Ishikawa (cell line): Measurements from ENCODE around the gene UGGT1.

Source experiments
- CEBPB ChIP-seq: IDR thresholded peaks from 2 replicates; pipeline ENCODE4 v1.6.1; 2012
- EP300 ChIP-seq: IDR thresholded peaks from 2 replicates; pipeline ENCODE4 v1.6.1; 2012; ENCODE audit warnings: borderline replicate concordance
- FOXM1 ChIP-seq: IDR thresholded peaks from 2 replicates; pipeline ENCODE4 v1.6.1; 2012; ENCODE audit warnings: low read depth, borderline replicate concordance
- NFIC ChIP-seq: IDR thresholded peaks from 2 replicates; pipeline ENCODE4 v1.6.1; 2012
- RAD21 ChIP-seq: IDR thresholded peaks from 2 replicates; pipeline ENCODE4 v1.6.1; 2012; ENCODE audit warnings: low read depth
- REST ChIP-seq: IDR thresholded peaks from 2 replicates; pipeline ENCODE4 v1.6.1; 2012; ENCODE audit warnings: low read depth, mild to moderate bottlenecking
- TAF1 ChIP-seq: IDR thresholded peaks from 2 replicates; pipeline ENCODE4 v1.6.1; 2012; ENCODE audit warnings: low read depth, mild to moderate bottlenecking
- TCF12 ChIP-seq: IDR thresholded peaks from 2 replicates; pipeline ENCODE4 v1.6.1; 2012; ENCODE audit warnings: low read depth
- YY1 ChIP-seq: IDR thresholded peaks from 2 replicates; pipeline ENCODE4 v1.6.1; 2012; ENCODE audit warnings: low read depth
- TF ChIP-seq, protein P1 (sequence below): IDR thresholded peaks from 2 replicates; pipeline ENCODE4 v1.6.1; 2012
- TF ChIP-seq, protein P2 (sequence below): IDR thresholded peaks from 2 replicates; pipeline ENCODE4 v1.6.1; 2012

GRCh38 chr2:128154225-128154624 lies 63.2 kb downstream of the UGGT1 start:
- no peak for TF ChIP-seq RAD21
- TF ChIP-seq, protein P1, sequence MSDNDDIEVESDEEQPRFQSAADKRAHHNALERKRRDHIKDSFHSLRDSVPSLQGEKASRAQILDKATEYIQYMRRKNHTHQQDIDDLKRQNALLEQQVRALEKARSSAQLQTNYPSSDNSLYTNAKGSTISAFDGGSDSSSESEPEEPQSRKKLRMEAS, result no peak
- TF ChIP-seq YY1, result no peak
- no peak for TF ChIP-seq REST
- no peak for TF ChIP-seq NFIC
- TF ChIP-seq CEBPB, result no peak
- no peak for TF ChIP-seq TCF12
- TF ChIP-seq EP300, result no peak
- TF ChIP-seq, protein P2, sequence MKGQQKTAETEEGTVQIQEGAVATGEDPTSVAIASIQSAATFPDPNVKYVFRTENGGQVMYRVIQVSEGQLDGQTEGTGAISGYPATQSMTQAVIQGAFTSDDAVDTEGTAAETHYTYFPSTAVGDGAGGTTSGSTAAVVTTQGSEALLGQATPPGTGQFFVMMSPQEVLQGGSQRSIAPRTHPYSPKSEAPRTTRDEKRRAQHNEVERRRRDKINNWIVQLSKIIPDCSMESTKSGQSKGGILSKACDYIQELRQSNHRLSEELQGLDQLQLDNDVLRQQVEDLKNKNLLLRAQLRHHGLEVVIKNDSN, result no peak
- TF ChIP-seq FOXM1, result no peak
- TF ChIP-seq TAF1, result no peak
